Right renal pelvis (tissue), 4 donors: ENCODE data around the gene JUN. TPM values are rescaled to one million over a fixed set of nuclear protein-coding genes. Genes with fewer than 3 reads are reported as not detected.

Experiments
- DNase-seq, 4 donors: peaks; one replicate each; pipeline ENCODE4 v3.0.0-alpha.2; 2013; ENCODE audit warnings: low read depth in 4 of 4, low spot score in 3 of 4, missing footprints in 1 of 4
- polyA plus RNA-seq, 4 donors: library from polyadenylated mRNA; unstranded; fragments of 120-200 nt; gene quantifications; one replicate each; pipeline ENCODE4 v1.2.1, GENCODE V29; 2013; ENCODE audit not compliant: insufficient read length in 4 of 4

Gene JUN
- polyA plus RNA-seq, 4 donors = 74.2 to 223 (median 114) TPM

- no peak for DNase-seq
These were observed 19.4 kb downstream of the JUN start for GRCh38 chr1:58764294-58764978.

- no peak for DNase-seq
These were observed 20.6 kb downstream of the JUN start for GRCh38 chr1:58763214-58763613.

GRCh38 chr1:58762806-58763205, 21.0 kb downstream of the JUN start:
- DNase-seq = no peak

DNA sequence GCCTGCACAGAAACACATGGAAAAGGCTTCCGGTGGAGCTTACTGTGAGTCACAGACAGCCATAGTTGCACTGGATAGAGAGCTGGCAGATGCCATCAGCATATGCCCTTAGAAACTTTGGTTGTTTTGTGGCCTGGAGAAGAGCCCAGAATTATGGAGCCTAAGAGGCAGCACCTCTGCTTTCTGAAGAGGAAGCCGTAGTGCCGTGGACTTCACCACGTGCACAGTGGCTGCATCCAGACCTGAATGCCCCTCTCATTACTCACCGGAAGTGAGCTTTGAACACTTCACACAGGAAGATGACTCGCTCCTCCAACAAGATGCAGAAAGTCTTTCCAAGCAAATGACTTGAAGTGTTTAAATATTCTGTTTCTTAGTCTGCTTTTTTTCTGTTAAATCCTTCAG, 28.4 kb downstream of the JUN start:
- no peak for DNase-seq

GRCh38 chr1:58754683-58755467, 29.0 kb downstream of the JUN start:
- DNase-seq = no peak

DNA sequence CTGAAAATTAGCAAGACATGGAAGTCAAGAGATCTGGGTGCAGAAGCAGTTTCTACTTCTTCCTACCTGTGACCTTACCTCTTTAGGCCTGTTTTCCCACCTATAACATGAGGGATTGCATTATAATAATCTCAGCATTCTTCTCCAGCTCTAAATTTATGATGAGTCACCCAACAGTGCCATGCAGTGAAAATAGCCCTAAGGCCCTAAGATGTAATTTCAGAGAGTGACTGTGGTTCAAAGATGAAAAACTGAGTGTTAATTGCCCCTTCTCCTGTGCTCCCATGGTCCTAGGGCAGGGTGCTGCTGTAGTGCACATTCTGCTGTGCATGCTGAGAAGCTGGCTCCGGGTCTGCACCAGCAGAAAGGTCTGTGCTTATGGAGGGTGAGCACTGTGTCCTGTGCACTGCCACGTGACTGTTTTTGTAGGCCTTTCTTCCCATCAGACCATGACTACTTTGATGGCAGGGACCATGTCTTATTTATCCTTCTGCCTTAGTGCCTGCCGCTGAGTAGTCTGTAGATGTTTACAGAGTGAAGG, 29.7 kb downstream of the JUN start:
- DNase-seq = no peak

GRCh38 chr1:58753431-58753866, 30.4 kb downstream of the JUN start:
- no peak for DNase-seq

GRCh38 chr1:58749646-58750045, 34.2 kb downstream of the JUN start:
- DNase-seq = no peak

GRCh38 chr1:58748666-58749065, 35.2 kb downstream of the JUN start:
- peak in 2 of 4 donors; percentile 25 to 35 for DNase-seq

GRCh38 chr1:58746757-58747156, 37.1 kb downstream of the JUN start:
- DNase-seq = no peak

GRCh38 chr1:58746182-58746581, 37.7 kb downstream of the JUN start:
- no peak for DNase-seq

DNA sequence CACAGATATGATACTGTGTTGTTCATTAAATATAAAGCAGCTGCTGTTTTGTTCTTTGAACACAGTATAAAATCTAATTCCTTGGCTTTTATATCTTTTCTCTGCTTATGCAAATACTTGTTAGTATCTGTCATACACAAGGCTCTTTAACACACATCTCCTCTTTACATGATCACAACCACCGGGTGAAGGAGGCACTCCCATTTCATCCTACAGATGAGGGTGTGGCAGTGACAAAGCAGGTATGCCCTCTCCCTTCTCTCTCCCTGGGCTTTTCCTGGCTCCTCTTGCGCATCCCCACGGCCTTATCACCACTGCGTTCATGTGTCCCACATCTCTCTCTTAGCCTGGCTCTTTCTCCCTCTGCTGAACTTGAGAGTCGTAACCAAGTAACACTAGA, 38.2 kb downstream of the JUN start:
- no peak for DNase-seq

GRCh38 chr1:58745117-58745516, 38.7 kb downstream of the JUN start:
- no peak for DNase-seq

DNA sequence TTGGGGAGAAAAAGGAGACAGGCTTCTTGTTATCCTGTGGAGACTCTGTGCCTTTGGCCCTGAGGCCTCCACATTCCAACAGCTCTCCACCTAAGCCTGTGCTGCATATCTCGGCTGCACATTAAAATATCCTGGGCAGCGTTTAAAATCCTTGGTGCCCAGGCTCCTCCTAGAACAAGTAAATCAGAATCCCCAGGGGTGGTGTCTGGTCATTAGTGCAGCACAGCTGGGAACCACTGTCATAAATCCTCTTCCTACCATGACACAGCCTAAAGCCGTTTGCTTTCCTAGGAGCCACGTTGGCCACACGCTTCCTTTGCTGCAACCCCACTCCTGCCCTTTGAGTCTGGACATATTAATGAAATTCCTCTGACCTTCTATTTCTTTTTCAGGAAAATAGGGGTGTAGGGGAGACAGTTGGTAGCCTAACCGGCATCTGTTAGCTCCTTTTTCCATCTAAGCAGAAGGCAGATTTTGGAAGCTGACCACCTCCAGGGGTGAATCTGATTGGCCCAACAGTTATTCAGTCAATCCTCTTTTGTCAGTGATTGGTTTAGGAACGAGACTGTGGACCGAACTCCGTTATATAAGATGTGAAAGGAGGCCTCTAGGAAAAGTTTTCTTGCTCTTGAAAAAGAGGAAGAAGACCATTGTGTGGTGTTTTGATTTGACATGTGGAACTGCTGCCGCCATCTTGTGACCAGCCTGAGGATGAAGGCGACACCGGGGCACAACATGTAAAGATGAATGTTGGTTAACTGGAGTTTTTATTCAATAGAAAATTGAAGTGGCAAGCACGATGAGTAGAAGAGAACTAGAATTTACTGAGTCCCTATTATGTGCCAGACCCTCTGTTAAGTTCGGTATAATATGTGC, 41.9 kb downstream of the JUN start:
- DNase-seq = no peak

- DNase-seq = peak in 2 of 4 donors; percentile 56 to 57
These were observed 43.9 kb downstream of the JUN start for GRCh38 chr1:58739856-58740466.

DNA sequence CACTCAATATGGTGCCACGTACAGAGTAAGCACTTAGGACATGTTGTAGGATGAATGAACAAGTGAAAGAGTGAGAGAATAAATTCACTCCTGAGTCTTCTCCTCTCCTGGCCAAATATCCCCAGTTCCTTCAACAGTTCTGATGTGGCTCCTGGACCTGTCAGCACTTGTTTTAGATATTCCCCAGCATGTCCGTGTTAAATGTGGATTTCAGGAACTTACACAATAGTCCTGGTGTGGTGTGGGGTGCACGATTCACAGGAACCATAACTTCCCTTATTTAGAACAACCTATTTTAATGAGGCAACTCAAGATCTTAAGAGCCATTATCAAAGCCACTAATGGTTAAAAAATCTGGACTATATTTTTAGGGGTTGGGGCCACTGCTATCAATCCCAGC, 45.0 kb downstream of the JUN start:
- no peak for DNase-seq

- DNase-seq = no peak
These were observed 48.3 kb downstream of the JUN start for GRCh38 chr1:58735586-58735985.

GRCh38 chr1:58734630-58735029, 49.2 kb downstream of the JUN start:
- no peak for DNase-seq

GRCh38 chr1:58732087-58732775, 51.6 kb downstream of the JUN start:
- DNase-seq = no peak
